ENCODE results near the gene MED31. TPM values are rescaled to one million over a fixed set of nuclear protein-coding genes. Genes with fewer than 3 reads are reported as not detected.

The MED31 gene
- total RNA-seq, 4 donors from 2014 or later: 5.5 to 18.9 (median 12.5) TPM

GRCh38 chr17:6642592-6642991 lies 8.8 kb downstream of the MED31 start:
- peak overlapping the region; percentile 67 to 94 (median 88) for H3K4me3 ChIP-seq
- H3K9me3 ChIP-seq: no peaks in the 10 kb centered on the region
- H3K27me3 ChIP-seq: no peaks in the 10 kb centered on the region
- peak overlapping the region; percentile 91 to 94 (median 93) for H3K27ac ChIP-seq
- H3K4me1 ChIP-seq: peaks cover 19 to 74% (median 37%) of the 10 kb centered on the region in 3 donors
- no peak for TF ChIP-seq CTCF (IDR thresholded peaks at IDR 0.05)
- no peak for TF ChIP-seq POLR2A (IDR thresholded peaks at IDR 0.05)
- 18 to 54% methylated on average over 2 of the region's 2 CpGs for WGBS, 2 donors
- peaks cover 0 to 49% (median 0%) of the 10 kb centered on the region in 3 donors for H3K36me3 ChIP-seq
- intact Hi-C loops (cut with DNase I): loop anchor here (10.0 kb wide), 1 partner anchor 88 kb away; the partner anchor contains the start of gene PITPNM3
- no peak for DNase-seq

- peaks cover 0 to 37% (median 0%) of the 10 kb centered on the region in 3 donors for H3K36me3 ChIP-seq
- peak overlapping the region; percentile 67 to 94 (median 88) for H3K4me3 ChIP-seq
- WGBS, 2 donors: 2% methylated on average over 15 to 20 of the region's 20 CpGs
- peak overlapping the region; percentile 91 to 94 (median 93) for H3K27ac ChIP-seq
- no peaks in the 10 kb centered on the region for H3K9me3 ChIP-seq
- H3K4me1 ChIP-seq: peaks cover 19 to 70% (median 37%) of the 10 kb centered on the region in 3 donors
- TF ChIP-seq CTCF (IDR thresholded peaks at IDR 0.05) (peak in 1 of 6 experiments; percentile 2), POLR2A (IDR thresholded peaks at IDR 0.05) (no peak)
- no peak for DNase-seq
- no peaks in the 10 kb centered on the region for H3K27me3 ChIP-seq
- intact Hi-C loops (cut with DNase I): loop anchor here (10.0 kb wide), 1 partner anchor 87 kb away; the partner anchor contains the start of gene PITPNM3
Measured at GRCh38 chr17:6641247-6641863, 10.1 kb downstream of the MED31 start.

GRCh38 chr17:6640536-6641246 lies 10.7 kb downstream of the MED31 start, which contains the start of the genes KIAA0753 and TXNDC17:
Gene KIAA0753, minus strand, starts transcription at chr17:6640711. Its CDS starts 5,608 bp downstream, at chr17:6635103.
Gene TXNDC17, plus strand, starts transcription at chr17:6641060. Its CDS starts 23 bp downstream, at chr17:6641083.
- 0% methylated on average over 7 to 21 of the region's 52 CpGs for WGBS, 2 donors
- intact Hi-C loops (cut with DNase I): loop anchor here (10.0 kb wide), 1 partner anchor 86 kb away; the partner anchor contains the start of gene PITPNM3
- H3K27ac ChIP-seq: peak within 1 kb of the TSS; percentile 91 to 94 (median 93)
- H3K9me3 ChIP-seq: no peaks in the 10 kb centered on the region
- peaks cover 19 to 68% (median 37%) of the 10 kb centered on the region in 3 donors for H3K4me1 ChIP-seq
- peak; percentile 51 for DNase-seq
- no peaks in the 10 kb centered on the region for H3K27me3 ChIP-seq
- H3K4me3 ChIP-seq: peak within 1 kb of the TSS; percentile 67 to 94 (median 88)
- peaks cover 0 to 30% (median 0%) of the 10 kb centered on the region in 3 donors for H3K36me3 ChIP-seq
- TF ChIP-seq CTCF (IDR thresholded peaks at IDR 0.05) (no peak), POLR2A (IDR thresholded peaks at IDR 0.05) (peak in 3 of 4 donors; percentile 26 to 94 (median 85))

- 0% methylated on average over 18 to 29 of the region's 67 CpGs for WGBS, 2 donors
- peak overlapping the region; percentile 67 to 94 (median 88) for H3K4me3 ChIP-seq
- no peaks in the 10 kb centered on the region for H3K9me3 ChIP-seq
- peaks cover 19 to 66% (median 37%) of the 10 kb centered on the region in 3 donors for H3K4me1 ChIP-seq
- no peak for DNase-seq
- intact Hi-C loops (cut with DNase I): loop anchor here (10.0 kb wide), 2 partner anchors 85 to 175 kb away; partner anchors contain the start of gene PITPNM3
- no peaks in the 10 kb centered on the region for H3K27me3 ChIP-seq
- peak overlapping the region; percentile 91 to 94 (median 93) for H3K27ac ChIP-seq
- TF ChIP-seq POLR2A (IDR thresholded peaks at IDR 0.05) (no peak), CTCF (IDR thresholded peaks at IDR 0.05) (no peak)
- H3K36me3 ChIP-seq: peaks cover 0 to 25% (median 0%) of the 10 kb centered on the region in 3 donors
Measured at GRCh38 chr17:6639586-6640535, 11.5 kb downstream of the MED31 start.

Data from esophagus squamous epithelium (tissue), 5 donors.